Measurements from ENCODE around the gene ABCA7.
A peak's percentile ranks its signal among the peaks of the same experiment; 100 is the strongest.

The ABCA7 gene

DNA sequence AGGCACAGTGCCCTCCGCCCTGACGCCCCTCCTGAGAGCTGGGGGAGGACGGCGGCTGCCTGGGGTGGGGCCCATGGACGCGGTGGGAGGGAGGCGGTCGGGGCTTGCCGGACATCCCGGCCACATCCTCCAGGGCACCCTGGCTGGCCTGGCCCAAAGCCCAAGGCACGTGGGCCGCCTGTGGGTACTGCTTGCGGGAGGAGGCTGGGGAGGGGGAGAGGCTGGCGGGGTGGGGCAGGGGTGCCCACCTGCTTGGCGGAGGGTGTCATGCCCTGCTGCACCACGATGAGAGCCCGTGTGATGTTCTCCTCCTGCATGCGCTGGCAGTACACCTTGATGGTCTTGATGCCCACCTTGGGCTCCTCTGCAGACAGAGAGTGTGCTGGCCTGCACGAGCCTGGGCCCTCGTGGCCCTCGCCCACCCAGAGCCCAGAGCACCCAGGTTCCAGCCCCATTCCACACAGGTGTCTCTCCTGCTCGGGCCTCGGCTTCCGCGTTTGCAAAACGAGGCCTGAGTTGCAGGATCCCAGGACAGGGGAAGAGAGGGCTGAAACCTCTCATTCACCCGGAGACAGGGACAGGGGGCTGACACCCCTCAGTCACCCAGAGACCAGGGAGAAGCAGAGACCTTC lies 51.8 kb downstream of the ABCA7 start:
- no peak for DNase-seq

GRCh38 chr19:1093330-1093729 lies 53.4 kb downstream of the ABCA7 start:
- DNase-seq, result no peak

- DNase-seq, result no peak
Measured at GRCh38 chr19:1093811-1094553, 54.1 kb downstream of the ABCA7 start.

DNA sequence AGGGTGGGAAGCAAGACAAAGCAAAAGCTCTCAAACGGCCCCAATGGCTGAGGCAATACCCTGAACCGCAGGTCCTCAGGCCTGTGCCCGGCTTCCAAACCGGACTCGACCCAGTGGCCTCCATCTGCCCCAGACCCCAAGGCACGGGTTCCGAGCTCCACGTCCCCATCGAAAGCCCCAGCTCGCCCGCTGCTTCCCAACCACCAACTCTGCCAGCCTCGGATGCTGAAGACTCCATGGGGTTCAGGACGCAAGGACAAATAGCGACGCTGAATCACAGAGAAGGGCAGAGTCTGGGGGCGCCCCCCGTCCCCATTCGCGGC lies 54.7 kb downstream of the ABCA7 start:
- no peak for DNase-seq

DNA sequence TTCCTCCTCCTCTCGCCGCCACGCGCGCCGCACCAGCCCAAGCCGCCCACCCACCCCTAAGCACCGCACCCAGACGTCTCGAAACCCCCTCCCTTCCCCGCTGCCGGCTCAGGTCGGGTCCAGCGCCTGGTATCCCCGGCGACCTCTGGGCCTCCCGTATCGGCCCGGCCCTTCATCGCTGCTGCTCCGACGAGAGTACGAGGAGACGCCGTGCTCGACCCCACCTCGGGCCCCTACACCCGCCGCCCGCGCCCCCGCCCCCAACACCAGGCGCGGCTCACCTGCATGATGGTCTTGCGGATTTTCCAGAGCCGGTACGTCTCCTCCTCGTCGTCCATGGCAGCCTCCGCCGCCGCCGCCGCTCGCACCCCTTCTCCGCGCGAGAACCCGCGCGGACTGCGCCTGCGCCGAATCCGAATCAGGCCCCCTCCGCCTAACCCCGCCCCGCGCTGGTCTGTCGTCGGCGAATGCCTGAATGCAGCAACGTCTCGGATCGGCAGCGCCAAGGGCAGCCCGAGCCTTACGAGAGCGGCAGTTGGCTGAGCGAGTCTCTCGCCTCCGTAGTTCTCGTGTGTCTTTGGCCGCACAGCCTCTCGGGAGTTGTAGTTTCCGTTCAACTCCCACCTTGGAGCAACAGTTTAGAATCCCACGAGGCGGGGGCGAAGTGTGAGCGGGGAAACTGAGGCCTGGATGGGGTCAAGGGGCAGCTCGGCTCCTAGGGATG lies 55.2 kb downstream of the ABCA7 start, which contains the start of gene POLR2E:
Gene POLR2E (minus strand): TSS at position 398 of the 724 bp plus-strand sequence. CDS start 60 bp downstream, at position 338.
- DNase-seq, result peak; percentile 98

DNA sequence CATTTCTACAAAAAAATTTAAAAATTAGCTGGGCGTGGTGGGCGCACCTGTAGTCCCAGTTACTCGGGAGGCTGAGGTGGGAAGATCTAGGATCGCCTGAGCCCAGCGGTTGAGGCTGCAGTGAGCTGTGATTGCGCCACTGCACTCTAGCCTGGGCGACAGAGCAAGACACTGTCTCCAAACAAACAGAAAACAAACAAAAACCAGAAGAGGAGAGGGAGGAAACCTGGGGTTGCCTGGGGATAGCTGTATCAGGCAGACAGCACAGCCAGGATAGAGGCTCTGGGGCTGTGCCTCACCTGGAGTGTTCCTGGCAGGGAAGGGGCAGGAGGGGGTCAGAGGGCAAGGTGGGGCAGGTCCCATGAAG lies 57.9 kb downstream of the ABCA7 start:
- no peak for DNase-seq

DNA sequence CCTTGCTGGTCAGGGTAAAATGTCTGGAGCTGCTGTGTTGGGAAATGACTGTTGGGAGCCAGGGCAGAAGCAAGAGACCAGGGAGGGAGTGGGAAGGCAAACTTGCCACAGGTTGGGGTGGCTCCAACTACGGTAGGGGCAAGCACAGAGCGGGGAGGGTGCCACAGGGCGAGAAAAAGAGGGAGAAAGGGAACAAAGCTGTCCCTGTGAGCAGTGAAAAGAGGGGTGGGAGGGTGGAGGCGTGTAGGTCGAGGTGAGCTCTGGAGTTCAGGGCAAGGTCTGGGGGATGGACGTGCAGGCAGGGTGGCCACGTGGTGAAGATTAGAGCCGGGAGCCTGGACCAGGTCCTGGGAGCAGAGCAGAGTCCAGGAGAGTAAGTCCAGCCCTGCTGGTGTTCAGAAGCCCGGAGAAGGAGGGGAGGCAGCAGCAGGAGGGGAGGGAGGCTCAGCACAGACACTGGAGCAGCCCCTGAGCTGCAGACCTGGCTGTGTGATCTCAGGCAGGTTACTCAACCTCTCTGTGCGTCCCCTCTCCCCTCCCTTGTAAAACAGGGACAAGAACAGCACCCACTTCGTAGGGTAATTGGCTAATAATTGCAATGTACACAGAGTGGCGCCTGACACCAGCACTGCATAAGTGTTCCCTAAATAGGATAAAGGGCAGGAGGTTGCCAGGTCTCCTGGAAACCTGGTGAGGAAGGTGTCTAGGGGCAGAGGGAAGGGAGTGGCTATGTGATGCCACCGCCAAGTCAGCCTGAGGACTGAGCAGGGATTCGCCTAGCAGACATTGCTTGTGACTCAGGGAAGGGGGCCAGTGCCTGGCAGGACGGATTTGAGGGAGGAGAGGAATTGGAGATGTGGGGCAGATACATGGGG lies 58.5 kb downstream of the ABCA7 start:
- DNase-seq, result no peak

GRCh38 chr19:1101337-1101698 lies 61.4 kb downstream of the ABCA7 start:
- DNase-seq, result no peak

GRCh38 chr19:1102407-1103131 lies 62.7 kb downstream of the ABCA7 start:
- peak; percentile 99 for DNase-seq

GRCh38 chr19:1103132-1103707 lies 63.3 kb downstream of the ABCA7 start:
- peak; percentile 49 for DNase-seq

DNA sequence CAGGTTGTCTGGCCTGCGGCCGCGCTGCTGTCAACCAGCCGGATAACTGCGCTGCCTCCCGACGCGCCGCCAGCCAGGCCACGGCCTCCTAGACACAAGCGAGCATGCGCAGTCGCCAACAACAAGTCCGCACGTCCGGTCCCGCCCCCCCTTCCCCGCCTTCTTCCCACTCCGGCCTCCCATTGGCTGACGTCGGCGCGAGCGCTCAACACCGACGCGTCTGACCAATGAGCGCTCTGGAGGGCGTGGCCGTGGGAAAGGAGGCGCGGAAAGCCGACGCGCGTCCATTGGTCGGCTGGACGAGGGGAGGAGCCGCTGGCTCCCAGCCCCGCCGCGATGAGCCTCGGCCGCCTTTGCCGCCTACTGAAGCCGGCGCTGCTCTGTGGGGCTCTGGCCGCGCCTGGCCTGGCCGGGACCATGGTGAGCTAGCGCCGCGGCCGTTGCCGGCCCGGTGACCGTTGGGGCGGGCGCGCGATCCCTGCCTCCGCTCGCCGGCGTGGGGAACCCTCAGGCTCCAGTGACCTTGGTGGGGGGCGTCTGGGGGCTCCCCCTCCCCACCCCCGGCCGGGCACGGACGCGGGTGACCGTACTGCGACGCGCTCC lies 63.9 kb downstream of the ABCA7 start, which contains the start of gene GPX4:
Gene GPX4 (plus strand): TSS at position 287 of the 603 bp plus-strand sequence. CDS start 50 bp downstream, at position 337.
- peak; percentile 100 for DNase-seq

- peak; percentile 71 for DNase-seq
Measured at GRCh38 chr19:1104311-1105007, 64.6 kb downstream of the ABCA7 start.

GRCh38 chr19:1105008-1105872 lies 65.3 kb downstream of the ABCA7 start:
- DNase-seq, result peak; percentile 39

DNA sequence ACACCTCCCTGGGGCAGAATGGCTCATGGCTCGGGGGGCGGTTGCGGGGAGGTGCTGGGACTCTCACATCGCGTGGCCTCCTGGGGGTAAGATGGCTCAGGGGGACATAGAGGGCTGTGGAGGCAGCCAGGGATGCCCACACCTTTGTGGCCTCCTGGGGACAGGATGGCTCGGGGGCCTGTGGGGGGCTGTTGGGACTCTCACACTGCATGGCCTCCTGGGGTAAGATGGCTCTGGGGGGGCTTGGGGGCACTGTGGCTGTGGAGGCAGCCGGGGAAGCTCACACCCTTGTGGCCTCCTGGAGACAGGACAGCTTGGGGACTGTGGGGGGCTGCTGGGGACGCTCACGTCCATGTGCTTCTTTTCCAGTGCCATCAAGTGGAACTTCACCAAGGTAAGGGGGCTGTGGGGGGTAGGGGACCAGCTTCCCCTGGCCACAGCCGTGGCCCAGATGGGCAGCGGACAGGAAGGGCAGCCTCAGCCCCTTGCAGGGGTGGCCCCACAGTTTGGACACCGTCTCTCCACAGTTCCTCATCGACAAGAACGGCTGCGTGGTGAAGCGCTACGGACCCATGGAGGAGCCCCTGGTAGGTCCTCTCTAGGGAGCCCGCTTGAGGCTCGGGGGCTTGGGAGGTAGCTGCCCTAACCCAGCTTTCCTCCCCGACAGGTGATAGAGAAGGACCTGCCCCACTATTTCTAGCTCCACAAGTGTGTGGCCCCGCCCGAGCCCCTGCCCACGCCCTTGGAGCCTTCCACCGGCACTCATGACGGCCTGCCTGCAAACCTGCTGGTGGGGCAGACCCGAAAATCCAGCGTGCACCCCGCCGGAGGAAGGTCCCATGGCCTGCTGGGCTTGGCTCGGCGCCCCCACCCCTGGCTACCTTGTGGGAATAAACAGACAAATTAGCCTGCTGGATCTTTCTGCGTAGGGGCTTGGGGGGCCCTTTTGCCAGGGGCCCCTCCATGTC lies 66.2 kb downstream of the ABCA7 start:
- no peak for DNase-seq

GRCh38 chr19:1106841-1107660 lies 67.1 kb downstream of the ABCA7 start:
- peak; percentile 34 for DNase-seq

GRCh38 chr19:1107661-1108261 lies 67.9 kb downstream of the ABCA7 start:
- DNase-seq, result no peak
